Cardiac fibroblast (primary cell): ENCODE results near the gene TRIM38.

ENCODE experiments used
- DNase-seq, 2 donors: peaks; one replicate each; pipeline versions ENCODE4 v3.0.0 to v3.0.0-alpha.2; 2010; ENCODE audit warnings: low read depth in 2 of 2
- H3K4me3 ChIP-seq, 2 donors: replicated peaks in 1 of 2; 1 replicate in 1 of 2; 2 replicates in 1 of 2; pipeline ENCODE4 v1.5.1; 2011; ENCODE audit warnings: low read depth in 2 of 2, low read length in 2 of 2, mild to moderate bottlenecking in 2 of 2, moderate library complexity in 1 of 2
- TF ChIP-seq, protein P1 (sequence below): IDR thresholded peaks from one replicate; pipeline ENCODE4 v1.5.1; 2011; ENCODE audit warnings: low read depth, mild to moderate bottlenecking, low read length, inconsistent platforms

Gene TRIM38

DNA sequence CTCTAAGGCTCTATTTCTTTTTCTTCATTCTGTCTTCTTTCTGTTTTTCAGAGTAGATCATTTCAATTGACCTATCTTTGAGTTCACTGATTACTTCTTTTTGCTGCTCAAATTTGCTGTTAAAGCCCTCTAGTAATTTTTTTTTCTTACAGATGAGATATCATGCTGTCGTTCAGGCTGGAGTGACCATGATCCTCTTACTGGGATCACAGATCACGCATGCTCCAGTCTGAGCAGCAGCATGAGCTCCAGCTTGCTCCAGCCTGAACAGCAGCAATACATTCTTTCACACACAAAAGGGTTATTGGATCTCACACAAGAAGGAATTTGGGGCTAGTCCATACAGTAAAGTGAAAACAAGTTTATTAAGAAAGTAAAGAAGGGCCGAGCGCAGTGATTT is 12.3 kb upstream of the TRIM38 start:
- TF ChIP-seq, protein P1, sequence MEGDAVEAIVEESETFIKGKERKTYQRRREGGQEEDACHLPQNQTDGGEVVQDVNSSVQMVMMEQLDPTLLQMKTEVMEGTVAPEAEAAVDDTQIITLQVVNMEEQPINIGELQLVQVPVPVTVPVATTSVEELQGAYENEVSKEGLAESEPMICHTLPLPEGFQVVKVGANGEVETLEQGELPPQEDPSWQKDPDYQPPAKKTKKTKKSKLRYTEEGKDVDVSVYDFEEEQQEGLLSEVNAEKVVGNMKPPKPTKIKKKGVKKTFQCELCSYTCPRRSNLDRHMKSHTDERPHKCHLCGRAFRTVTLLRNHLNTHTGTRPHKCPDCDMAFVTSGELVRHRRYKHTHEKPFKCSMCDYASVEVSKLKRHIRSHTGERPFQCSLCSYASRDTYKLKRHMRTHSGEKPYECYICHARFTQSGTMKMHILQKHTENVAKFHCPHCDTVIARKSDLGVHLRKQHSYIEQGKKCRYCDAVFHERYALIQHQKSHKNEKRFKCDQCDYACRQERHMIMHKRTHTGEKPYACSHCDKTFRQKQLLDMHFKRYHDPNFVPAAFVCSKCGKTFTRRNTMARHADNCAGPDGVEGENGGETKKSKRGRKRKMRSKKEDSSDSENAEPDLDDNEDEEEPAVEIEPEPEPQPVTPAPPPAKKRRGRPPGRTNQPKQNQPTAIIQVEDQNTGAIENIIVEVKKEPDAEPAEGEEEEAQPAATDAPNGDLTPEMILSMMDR, result no peak
- H3K4me3 ChIP-seq, result no peak overlapping the region
- DNase-seq, result no peak

DNA sequence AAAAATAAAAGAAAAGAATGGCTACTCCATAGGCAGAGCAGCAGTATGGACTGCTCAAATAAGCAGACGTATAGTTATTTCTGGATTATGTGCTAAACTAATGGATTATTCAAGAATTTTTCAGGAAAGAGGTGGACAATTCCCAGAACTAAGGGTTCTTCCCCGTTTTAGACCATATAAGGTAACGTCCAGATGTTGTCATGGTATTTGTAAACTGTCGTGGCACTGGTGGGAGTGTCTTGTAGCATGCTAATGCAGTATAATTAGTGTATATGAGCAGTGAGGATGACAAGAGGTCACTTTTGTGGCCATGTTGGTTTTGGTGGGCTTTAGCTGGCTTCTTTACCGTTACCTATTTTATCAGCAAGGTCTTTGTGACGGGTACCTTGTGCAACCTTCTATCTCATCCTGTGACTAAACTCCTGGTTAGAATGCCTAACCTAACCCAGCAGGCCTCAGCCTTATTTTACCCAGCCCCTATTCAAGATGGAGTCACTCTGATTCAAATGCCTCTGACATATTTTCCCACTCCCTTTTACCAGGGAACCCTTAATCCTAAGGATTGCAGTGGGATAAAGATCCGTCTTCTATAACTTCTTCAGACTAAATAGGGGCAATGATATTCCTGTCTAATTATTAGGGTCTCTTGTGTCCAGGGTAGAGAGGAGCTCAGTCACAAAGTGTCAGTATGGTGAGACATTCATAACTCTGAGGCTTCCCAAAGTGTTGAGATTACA is 11.1 kb upstream of the TRIM38 start:
- DNase-seq, result no peak
- TF ChIP-seq, protein P1, result no peak
- H3K4me3 ChIP-seq, result no peak overlapping the region

- TF ChIP-seq, protein P1, result no peak
- H3K4me3 ChIP-seq, result no peak overlapping the region
- DNase-seq, result no peak
These were observed 10.1 kb upstream of the TRIM38 start for GRCh38 chr6:25952535-25952934.

DNA sequence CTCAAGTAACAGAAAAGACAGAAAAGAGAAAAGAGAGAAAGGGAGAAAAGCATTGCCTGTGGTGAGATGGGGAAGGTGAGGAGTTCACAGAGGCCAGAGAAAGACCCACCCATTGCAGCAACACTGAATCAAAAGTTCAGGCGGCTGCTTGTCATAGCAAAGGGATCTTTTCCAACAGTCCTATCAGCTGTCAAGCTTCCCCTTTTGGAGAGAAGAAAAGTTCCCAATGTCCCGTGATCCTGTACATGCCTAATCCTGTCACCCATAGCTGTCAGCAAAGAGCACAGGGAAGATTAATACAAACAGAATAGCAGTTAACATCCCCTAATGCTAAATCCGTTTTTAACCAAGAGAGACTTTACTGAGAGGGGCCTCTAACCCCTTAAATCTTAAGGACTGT is 8.9 kb upstream of the TRIM38 start:
- no peak for DNase-seq
- TF ChIP-seq, protein P1, result no peak
- H3K4me3 ChIP-seq, result no peak overlapping the region

DNA sequence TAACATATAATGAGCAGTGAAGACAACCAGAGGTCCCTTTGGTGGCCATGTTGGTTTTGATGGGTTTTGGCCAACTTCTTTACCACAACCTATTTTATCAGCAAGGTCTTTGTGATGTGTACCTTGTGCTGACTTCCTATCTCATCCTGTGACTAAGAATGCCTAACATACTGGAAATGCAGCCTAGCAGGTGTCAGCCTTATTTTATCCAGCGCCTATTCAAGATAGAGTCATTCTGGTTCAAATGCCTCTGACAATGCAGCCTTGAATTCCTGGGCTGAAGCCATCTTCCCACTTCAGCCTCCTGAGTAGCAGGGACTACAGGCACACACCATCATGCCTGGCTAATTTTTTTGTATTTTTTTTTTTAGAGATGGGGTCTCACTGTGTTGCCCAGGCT is 7.8 kb upstream of the TRIM38 start:
- H3K4me3 ChIP-seq, result no peak overlapping the region
- DNase-seq, result no peak
- TF ChIP-seq, protein P1, result no peak

GRCh38 chr6:25956226-25956625 is 6.4 kb upstream of the TRIM38 start:
- H3K4me3 ChIP-seq, result no peak overlapping the region
- no peak for DNase-seq
- TF ChIP-seq, protein P1, result no peak

GRCh38 chr6:25958700-25959162 is 3.9 kb upstream of the TRIM38 start:
- no peak overlapping the region for H3K4me3 ChIP-seq
- no peak for DNase-seq

More at GRCh38 chr6:25958700-25959162, 3.9 kb upstream of the TRIM38 start:
- TF ChIP-seq, protein P1, result no peak
